ENCODE measurements around the gene CDC37.
"Not testable (repeated sequence)": the region's sequence is repeated elsewhere in the genome, so short reads cannot be mapped to it uniquely, and the experiment has no call there.

CDC37 gene

DNA sequence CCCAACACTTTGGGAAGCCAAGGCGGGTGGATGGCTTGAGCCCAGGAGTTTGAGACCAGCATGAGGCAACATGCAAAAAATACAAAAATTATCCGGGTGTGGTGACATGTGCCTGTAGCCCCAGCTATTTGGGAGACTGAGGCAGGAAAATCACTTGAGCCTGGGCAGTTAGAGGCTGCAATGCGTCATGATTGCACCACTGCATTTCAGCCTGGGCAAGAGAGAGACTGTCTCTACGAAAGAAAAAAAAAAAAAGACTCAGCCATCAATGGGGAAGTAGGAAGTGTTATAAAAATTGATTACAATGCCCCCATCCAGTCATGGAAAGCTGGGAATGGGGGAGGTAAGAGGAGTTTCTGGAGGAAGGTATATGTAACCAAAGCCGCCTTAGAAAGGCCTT, 28.4 kb downstream of the CDC37 start:
- Histone ChIP-seq H3K4me3 (no peak overlapping the region), H3K36me3 (replicated peaks) (peaks cover 5% of the 10 kb centered on the region), H3K9me3 (no peaks in the 10 kb centered on the region), H3K4me1 (0 out of 2 replicates have a peak, but pooled peaks cover 3% of the 10 kb centered on the region), H3K27me3 (ENCODE audit: low read depth) (no peaks in the 10 kb centered on the region)
- in situ Hi-C loops (cut with MboI; ENCODE audit: low sequenced_read_pairs): no loop called here
- DNase-seq (ENCODE audit: low spot score in 2 of 2): no peak

DNA sequence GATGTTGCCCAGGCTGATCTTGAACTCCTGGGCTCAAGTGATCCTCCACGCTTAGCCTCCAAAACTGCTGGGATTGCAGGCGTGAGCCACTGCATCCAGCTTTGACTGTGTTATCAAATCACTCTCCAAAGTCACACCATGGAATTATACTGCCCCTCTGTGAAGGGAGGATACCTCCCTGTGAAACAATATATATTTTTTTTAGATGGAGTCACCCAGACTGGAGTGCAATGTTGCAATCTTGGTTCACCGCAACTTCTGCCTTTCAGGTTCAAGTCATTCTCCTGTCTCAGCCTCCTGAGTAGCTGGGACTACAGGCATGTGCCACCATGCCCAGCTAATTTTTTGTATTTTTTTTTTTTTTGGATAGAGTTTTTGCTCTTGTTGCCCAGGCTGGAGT, 30.7 kb downstream of the CDC37 start:
- no peak for DNase-seq (ENCODE audit: low spot score in 2 of 2)
- in situ Hi-C loops (cut with MboI; ENCODE audit: low sequenced_read_pairs): no loop called here
- H3K4me3 ChIP-seq: no peak overlapping the region

DNA sequence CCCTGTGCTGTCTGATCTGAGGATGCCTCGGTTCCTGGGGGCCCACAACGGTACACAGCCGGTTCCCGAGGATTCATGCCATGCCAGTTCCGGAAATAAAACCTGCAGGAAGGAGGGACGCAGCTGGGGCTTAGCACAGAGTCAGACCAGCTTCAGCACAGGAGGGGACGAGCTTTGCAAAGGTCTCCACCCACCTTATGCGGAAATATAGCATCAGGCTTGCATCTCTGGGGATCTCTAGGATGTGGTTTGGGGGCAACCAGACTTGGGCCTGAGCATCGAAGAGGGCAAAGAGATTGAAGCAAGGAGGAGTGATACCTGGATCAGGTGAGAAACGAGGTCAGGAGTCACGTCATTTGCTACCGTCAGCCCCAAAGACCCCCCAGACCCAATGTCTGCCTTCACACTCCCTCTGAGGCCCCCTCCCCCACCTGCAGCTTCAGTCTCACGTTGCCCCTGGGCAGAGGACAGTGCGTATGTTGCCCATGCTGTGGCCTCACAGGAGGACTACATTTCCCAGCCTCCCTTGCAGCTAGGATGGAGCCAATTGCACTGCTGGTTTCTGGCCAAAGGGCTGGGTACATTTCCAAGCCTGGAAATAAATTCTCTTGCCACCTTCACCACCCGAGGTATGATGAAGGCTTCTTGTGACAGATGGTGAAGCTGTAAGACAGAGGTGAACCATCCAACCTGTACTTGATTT, 35.1 kb downstream of the CDC37 start:
- H3K9me3 ChIP-seq: no peaks in the 10 kb centered on the region
- H3K4me3 ChIP-seq: no peak overlapping the region
- in situ Hi-C loops (cut with MboI; ENCODE audit: low sequenced_read_pairs): no loop called here
- DNase-seq (ENCODE audit: low spot score in 2 of 2): no peak
- peaks cover 26% of the 10 kb centered on the region for H3K36me3 ChIP-seq (replicated peaks)
- H3K4me1 ChIP-seq: no peaks in the 10 kb centered on the region
- H3K27me3 ChIP-seq (ENCODE audit: low read depth): no peaks in the 10 kb centered on the region

More for the DNA sequence above, 30.7 kb downstream of the CDC37 start:
- H3K36me3 ChIP-seq (replicated peaks): peaks cover 13% of the 10 kb centered on the region
- H3K4me1 ChIP-seq: no peaks in the 10 kb centered on the region
- H3K27me3 ChIP-seq (ENCODE audit: low read depth): no peaks in the 10 kb centered on the region
- H3K9me3 ChIP-seq: no peaks in the 10 kb centered on the region

DNA sequence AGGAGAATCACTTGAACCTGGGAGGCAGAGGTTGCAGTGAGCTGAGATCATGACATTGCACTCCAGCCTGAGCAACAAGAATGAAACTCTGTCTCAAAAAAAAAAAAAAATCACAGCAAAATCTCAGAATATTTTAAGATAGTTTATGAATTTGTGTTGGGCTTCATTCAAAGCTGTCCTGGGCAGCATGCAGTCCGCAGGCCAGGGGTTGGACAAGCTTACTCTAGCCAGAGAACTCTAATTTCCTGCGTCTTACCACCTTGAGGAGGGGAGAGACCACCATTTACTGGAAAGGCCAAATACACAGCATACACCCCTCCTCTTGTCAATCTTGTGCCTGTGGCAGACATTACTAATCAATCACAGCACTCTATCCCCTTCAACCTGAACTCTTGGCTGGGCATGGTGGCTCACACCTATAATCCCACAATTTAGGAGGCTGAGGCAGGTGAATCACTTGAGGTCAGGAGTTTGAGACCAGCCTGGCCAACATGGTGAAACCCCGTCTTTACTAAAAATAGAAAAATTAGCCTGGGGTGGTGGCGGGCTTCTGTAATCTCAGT, 36.3 kb downstream of the CDC37 start:
- in situ Hi-C loops (cut with MboI; ENCODE audit: low sequenced_read_pairs); DNase-seq (ENCODE audit: low spot score in 2 of 2); H3K4me3 ChIP-seq; H3K9me3 ChIP-seq; H3K4me1 ChIP-seq; H3K27me3 ChIP-seq (ENCODE audit: low read depth): not testable (repeated sequence)
- H3K36me3 ChIP-seq (replicated peaks): peaks cover 26% of the 10 kb centered on the region

DNA sequence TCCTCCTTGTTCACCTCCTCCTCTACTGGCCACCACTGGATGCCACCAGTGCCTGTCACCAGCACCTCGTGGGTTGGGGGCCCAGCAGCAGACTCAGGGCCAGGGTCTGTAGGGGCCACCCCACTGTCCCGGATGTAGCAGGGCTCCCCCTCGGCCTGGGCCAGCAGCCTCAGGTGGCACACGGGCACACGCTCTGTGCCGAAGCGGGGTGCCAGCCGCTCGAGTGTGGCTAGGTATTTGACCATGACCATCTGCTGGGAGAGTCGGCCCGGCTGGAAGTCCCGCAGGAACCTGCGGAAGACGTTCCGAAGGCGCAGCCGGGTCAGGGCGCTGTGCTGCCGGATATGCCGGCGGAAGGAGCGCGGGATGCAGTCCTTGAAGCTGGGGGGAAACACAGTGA, 37.8 kb downstream of the CDC37 start:
- H3K36me3 ChIP-seq (replicated peaks): peaks cover 26% of the 10 kb centered on the region
- no peaks in the 10 kb centered on the region for H3K4me1 ChIP-seq
- no peaks in the 10 kb centered on the region for H3K9me3 ChIP-seq
- in situ Hi-C loops (cut with MboI; ENCODE audit: low sequenced_read_pairs): no loop called here
- DNase-seq (ENCODE audit: low spot score in 2 of 2): no peak
- H3K27me3 ChIP-seq (ENCODE audit: low read depth): no peaks in the 10 kb centered on the region
- no peak overlapping the region for H3K4me3 ChIP-seq

DNA sequence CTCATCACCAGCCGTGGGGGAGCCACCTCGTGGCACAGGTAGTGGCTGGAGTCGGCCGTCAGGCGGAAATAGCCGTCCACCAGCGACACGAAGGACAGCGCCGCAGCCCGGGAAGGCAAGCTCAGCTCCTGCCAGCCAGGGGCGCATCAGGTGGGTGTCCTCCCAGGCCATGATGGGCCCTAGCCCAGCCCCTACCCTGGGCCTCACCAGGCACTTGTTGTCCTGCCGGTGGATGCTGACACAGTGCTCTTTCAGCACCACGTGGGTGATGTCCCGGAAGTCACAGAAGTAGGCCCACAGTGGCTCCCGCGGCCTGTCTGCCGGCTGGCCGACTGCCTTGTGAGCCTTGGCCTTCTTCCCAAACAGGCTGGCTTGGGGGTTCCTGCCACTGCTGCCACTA, 38.7 kb downstream of the CDC37 start:
- in situ Hi-C loops (cut with MboI; ENCODE audit: low sequenced_read_pairs): no loop called here
- Histone ChIP-seq H3K36me3 (replicated peaks) (peaks cover 26% of the 10 kb centered on the region), H3K4me1 (no peaks in the 10 kb centered on the region), H3K27me3 (ENCODE audit: low read depth) (no peaks in the 10 kb centered on the region), H3K4me3 (no peak overlapping the region), H3K9me3 (no peaks in the 10 kb centered on the region)
- no peak for DNase-seq (ENCODE audit: low spot score in 2 of 2)

DNA sequence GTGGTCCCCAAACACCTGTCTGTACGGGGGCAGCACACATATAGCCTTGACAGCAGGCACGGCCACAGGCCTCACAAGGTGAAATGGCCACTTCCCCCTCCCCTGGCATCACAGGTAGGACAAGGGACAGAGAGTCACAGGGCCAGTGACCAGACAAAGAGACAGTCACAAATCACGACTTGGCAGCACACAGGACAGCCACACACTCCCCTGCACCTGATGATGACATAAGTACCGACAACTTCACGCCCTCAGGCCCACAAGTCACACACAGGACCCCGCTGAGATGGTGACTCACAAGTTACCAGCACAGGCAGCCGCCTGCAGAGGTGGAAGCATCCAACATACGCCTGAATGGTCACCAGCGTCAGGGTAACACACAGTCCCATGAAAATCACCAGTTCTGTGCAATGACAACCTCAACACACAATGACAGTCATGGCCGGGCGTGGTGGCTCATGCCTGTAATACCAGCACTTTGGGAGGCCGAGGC, 39.5 kb downstream of the CDC37 start:
- in situ Hi-C loops (cut with MboI; ENCODE audit: low sequenced_read_pairs): no loop called here

DNA sequence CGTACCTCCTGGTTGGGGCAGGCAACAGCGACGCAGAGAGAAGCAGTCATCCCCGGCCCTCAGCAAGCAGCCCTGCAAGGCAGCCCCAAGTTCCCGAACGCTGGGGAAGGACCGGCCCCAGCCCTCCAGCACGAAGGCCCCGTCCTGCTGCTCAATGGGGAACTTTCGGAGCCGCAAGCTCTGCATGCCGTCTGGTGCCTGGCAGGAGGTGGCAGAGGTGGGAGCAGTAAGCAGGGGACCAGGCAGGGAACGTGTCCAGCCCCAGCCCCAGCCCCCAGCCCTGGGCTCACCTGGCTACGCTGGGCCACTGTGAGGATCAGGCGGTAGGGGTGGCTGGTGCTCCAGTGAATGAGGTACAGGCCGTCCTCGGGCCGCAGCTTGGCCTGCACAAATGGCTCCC, 41.1 kb downstream of the CDC37 start:
- no peaks in the 10 kb centered on the region for H3K9me3 ChIP-seq
- H3K4me1 ChIP-seq: no peaks in the 10 kb centered on the region
- in situ Hi-C loops (cut with MboI; ENCODE audit: low sequenced_read_pairs): no loop called here
- DNase-seq (ENCODE audit: low spot score in 2 of 2): no peak
- no peak overlapping the region for H3K4me3 ChIP-seq
- H3K27me3 ChIP-seq (ENCODE audit: low read depth): no peaks in the 10 kb centered on the region
- peaks cover 27% of the 10 kb centered on the region for H3K36me3 ChIP-seq (replicated peaks)

More for the DNA sequence above, 39.5 kb downstream of the CDC37 start:
- H3K27me3 ChIP-seq (ENCODE audit: low read depth): no peaks in the 10 kb centered on the region
- no peaks in the 10 kb centered on the region for H3K9me3 ChIP-seq
- H3K4me3 ChIP-seq: no peak overlapping the region
- peaks cover 26% of the 10 kb centered on the region for H3K36me3 ChIP-seq (replicated peaks)
- H3K4me1 ChIP-seq: no peaks in the 10 kb centered on the region
- DNase-seq (ENCODE audit: low spot score in 2 of 2): no peak

DNA sequence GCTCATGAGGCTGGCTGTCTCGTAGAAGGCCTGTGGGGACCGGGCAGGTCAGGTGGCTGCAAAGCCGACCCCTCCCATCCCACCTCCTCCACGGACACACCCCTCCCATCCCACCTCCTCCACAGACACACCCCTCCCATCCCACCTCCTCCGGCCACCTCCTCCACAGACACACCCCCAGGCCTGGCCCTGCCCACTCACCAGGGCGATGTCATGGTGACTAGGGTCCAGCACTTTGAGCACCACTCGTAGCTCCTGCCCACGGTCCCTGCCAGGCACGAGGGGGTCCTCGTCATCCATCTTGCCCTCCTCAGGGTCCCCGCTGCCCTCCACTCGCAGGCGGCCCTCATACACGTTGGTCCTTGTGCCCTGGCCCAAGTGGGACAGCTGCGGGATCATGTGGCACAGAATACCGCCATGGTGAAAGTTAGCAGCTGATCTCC, 41.8 kb downstream of the CDC37 start:
- H3K27me3 ChIP-seq (ENCODE audit: low read depth): no peaks in the 10 kb centered on the region
- in situ Hi-C loops (cut with MboI; ENCODE audit: low sequenced_read_pairs): no loop called here
- H3K36me3 ChIP-seq (replicated peaks): peaks cover 24% of the 10 kb centered on the region
- H3K4me3 ChIP-seq: no peak overlapping the region
- no peaks in the 10 kb centered on the region for H3K4me1 ChIP-seq
- no peak for DNase-seq (ENCODE audit: low spot score in 2 of 2)
- H3K9me3 ChIP-seq: no peaks in the 10 kb centered on the region

DNA sequence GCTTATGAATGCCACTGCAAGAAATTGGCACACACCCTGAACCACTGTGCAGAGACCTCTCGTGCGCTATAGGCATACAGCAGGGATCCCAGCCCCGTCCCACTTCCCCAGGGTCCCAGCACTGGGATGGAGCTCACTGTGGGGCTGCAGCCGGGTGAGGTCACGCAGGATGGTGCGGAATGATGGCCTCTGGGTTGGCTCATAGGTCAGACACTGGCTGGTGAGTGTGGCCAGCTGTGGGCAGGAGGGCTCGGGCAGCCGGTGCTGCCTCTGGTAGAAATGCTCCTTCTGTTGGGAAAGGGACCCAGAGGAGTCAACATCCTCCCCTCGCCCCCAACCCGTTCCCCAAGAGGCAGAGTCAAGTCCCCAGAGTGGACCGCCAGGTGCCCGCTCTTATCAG, 46.9 kb downstream of the CDC37 start:
- no peaks in the 10 kb centered on the region for H3K9me3 ChIP-seq
- H3K36me3 ChIP-seq (replicated peaks): peaks cover 27% of the 10 kb centered on the region
- H3K4me1 ChIP-seq: no peaks in the 10 kb centered on the region
- no peak for DNase-seq (ENCODE audit: low spot score in 2 of 2)
- no peaks in the 10 kb centered on the region for H3K27me3 ChIP-seq (ENCODE audit: low read depth)
- in situ Hi-C loops (cut with MboI; ENCODE audit: low sequenced_read_pairs): no loop called here
- no peak overlapping the region for H3K4me3 ChIP-seq

DNA sequence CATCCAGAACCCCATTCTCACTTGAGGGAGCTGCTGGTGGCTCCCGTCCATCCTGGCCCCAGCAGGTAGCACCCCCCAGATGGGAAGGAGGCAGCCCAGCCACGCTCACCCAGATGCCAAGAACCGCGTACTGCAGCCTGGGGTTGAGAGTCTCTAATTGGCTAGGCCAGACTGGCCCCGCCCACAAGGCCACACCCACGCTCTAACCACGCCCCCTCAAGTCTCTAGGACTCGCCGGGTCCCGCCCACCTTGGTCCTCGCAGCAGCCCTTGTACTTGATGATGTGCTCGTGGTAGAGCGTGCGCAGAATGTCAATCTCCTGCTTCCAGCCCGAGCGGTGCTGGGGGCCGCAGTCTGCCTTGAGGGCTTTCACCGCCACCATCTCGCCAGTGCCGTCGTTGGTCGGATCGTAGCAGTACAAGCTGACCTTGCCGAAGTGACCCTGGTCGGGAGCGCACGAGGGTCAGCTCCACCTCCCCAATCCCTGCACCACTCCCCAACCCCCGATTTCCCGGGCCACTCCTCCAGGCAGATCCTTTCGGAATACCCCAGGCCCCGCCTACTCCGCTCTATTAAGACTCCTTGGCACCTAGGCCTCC, 49.5 kb downstream of the CDC37 start:
- H3K36me3 ChIP-seq (replicated peaks): peaks cover 35% of the 10 kb centered on the region
- no peaks in the 10 kb centered on the region for H3K4me1 ChIP-seq
- in situ Hi-C loops (cut with MboI; ENCODE audit: low sequenced_read_pairs): no loop called here
- peak in 1 of 2 experiments; percentile 71 for DNase-seq (ENCODE audit: low spot score in 2 of 2)
- no peaks in the 10 kb centered on the region for H3K27me3 ChIP-seq (ENCODE audit: low read depth)
- H3K4me3 ChIP-seq: no peak overlapping the region
- no peaks in the 10 kb centered on the region for H3K9me3 ChIP-seq

DNA sequence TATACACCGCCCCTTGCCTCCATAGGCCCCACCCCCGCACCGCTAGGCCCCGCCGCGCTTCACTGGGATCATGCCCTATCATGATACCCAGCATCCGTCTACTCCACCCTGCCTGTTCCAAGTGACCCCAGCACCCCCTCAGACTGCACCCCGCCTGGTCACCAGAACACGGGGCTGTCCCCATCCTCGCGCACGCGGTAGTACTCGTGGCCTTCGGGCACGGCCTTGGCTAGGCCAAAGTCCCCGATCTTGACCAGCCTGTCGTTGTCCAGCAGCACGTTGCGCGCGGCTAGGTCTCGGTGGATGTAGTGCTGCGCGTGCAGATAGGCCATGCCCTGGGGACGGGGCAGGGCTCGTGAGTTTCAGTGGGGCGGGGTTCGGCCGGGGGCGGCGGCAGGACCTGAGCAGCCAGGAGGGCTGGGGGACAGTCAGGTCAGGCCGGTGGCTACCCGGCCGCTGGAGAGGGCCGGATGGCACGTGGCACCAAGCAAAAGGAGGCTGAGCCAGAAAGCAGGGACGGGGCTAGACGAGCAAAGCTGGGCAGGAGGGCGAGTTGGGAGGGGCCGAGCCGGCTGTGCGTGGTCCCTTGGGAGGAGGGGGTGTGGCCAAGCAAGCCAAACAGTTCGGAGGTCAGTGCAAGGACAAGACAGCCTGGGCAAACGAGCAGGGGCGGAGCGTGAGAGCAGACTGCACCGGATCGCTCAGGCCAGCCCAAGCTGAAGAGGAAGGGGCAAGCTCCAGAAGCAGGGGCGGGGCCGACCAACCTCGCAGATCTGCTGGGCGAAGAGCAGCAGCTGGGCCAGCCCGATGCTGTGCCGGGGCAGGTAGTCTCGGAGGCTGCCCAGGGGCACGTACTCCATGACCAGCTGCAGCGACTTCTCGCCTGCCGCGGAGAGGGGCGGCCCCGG, 50.3 kb downstream of the CDC37 start:
- no peak overlapping the region for H3K4me3 ChIP-seq
- peak in 1 of 2 experiments; percentile 40 for DNase-seq (ENCODE audit: low spot score in 2 of 2)

DNA sequence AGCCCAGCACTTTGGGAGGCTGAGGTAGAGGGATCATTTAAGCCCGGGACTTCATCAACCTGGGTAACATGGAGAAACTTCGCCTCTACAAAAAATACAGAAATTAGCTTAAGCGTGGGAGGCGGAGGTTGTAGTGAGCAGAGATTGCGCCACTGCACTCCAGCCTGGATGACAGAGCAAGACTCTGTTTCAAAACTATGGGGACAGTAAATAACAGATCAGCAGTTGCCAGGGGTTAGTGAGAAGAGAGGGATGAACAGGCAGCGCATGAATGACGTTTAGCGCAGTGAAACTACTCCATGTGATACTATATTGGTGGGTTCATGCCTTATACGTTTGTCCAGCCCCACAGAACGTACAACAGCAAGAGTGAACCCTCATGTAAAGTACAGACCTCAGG, 56.8 kb downstream of the CDC37 start:
- no peaks in the 10 kb centered on the region for H3K27me3 ChIP-seq (ENCODE audit: low read depth)
- peaks cover 8% of the 10 kb centered on the region for H3K36me3 ChIP-seq (replicated peaks)
- no peak for DNase-seq (ENCODE audit: low spot score in 2 of 2)
- H3K4me3 ChIP-seq: no peak overlapping the region
- H3K4me1 ChIP-seq: no peaks in the 10 kb centered on the region
- in situ Hi-C loops (cut with MboI; ENCODE audit: low sequenced_read_pairs): no loop called here
- H3K9me3 ChIP-seq: no peaks in the 10 kb centered on the region

More for the DNA sequence above, 50.3 kb downstream of the CDC37 start:
- in situ Hi-C loops (cut with MboI; ENCODE audit: low sequenced_read_pairs): no loop called here
- Histone ChIP-seq H3K27me3 (ENCODE audit: low read depth) (no peaks in the 10 kb centered on the region), H3K4me1 (no peaks in the 10 kb centered on the region), H3K9me3 (no peaks in the 10 kb centered on the region), H3K36me3 (replicated peaks) (peaks cover 29% of the 10 kb centered on the region)

Measured in HAP-1 (cell line).